CD4-positive, alpha-beta memory T cell (primary cell): ENCODE results near the gene ZNF341. TPM values are rescaled to one million over a fixed set of nuclear protein-coding genes. Genes with fewer than 3 reads are reported as not detected.

Experiments used
- CTCF ChIA-PET: fragments of 350-600 bp; sonication (Branson Sonifier 250); formaldehyde crosslinking; loops from one replicate; lab custom pipeline; 2021; ENCODE audit warnings: inconsistent platforms; ENCODE audit not compliant: partially characterized antibody; lab: Charles Lee
- POLR2A ChIA-PET: fragments of 350-600 bp; sonication (Branson Sonifier 250); formaldehyde crosslinking; loops from one replicate; lab custom pipeline; 2021; ENCODE audit not compliant: partially characterized antibody; lab: Charles Lee
- DNase-seq, 5 donors: peaks; one replicate each; pipeline versions ENCODE4 v3.0.0 to v3.0.0-alpha.2; 2020 to 2022; ENCODE audit warnings: mixed read lengths in 1 of 5
- H3K27ac ChIP-seq: one replicate; pipeline ENCODE4 v1.7.0; 2013; ENCODE audit warnings: low read depth, low read length
- H3K27me3 ChIP-seq: 2 replicates; pipeline ENCODE4 v1.7.0; 2013; ENCODE audit warnings: mild to moderate bottlenecking, low read length, moderate library complexity; ENCODE audit not compliant: insufficient read depth
- H3K36me3 ChIP-seq: 2 replicates; pipeline ENCODE4 v1.7.0; 2013; ENCODE audit warnings: mild to moderate bottlenecking, low read length, moderate library complexity; ENCODE audit not compliant: insufficient read depth
- H3K4me1 ChIP-seq: 2 replicates; pipeline ENCODE4 v1.7.0; 2013; ENCODE audit warnings: mild to moderate bottlenecking, low read length, moderate library complexity; ENCODE audit not compliant: insufficient read depth
- H3K4me3 ChIP-seq, 2 donors: one replicate each; pipeline ENCODE4 v1.7.0; 2013; ENCODE audit warnings: low read length in 2 of 2, mild to moderate bottlenecking in 1 of 2
- H3K9me3 ChIP-seq, 2 donors: one replicate each; pipeline ENCODE4 v1.7.0; 2013; ENCODE audit warnings: low read length in 2 of 2, control low read depth in 1 of 2; ENCODE audit not compliant: control insufficient read depth in 1 of 2
- H3K27ac Mint-ChIP-seq, 7 donors: one replicate each; pipeline ENCODE4 v1.8.0; 2020 to 2021; ENCODE audit warnings: mixed read lengths in 7 of 7, mild to moderate bottlenecking in 6 of 7, inconsistent platforms in 3 of 7, moderate library complexity in 3 of 7
- H3K27me3 Mint-ChIP-seq, 2 donors: one replicate each; pipeline ENCODE4 v1.8.0; 2020 to 2021; ENCODE audit warnings: mixed read lengths in 2 of 2
- H3K36me3 Mint-ChIP-seq, 2 donors: one replicate each; pipeline ENCODE4 v1.8.0; 2020 to 2021; ENCODE audit warnings: mixed read lengths in 2 of 2, inconsistent platforms in 1 of 2, mild to moderate bottlenecking in 1 of 2
- H3K4me1 Mint-ChIP-seq, 4 donors: one replicate each; pipeline ENCODE4 v1.8.0; 2020 to 2021; ENCODE audit warnings: mixed read lengths in 4 of 4, mild to moderate bottlenecking in 1 of 4
- H3K4me3 Mint-ChIP-seq, 8 donors: one replicate each; pipeline ENCODE4 v1.8.0; 2020 to 2021; ENCODE audit warnings: mixed read lengths in 8 of 8, mild to moderate bottlenecking in 7 of 8, moderate library complexity in 6 of 8, inconsistent platforms in 3 of 8
- H3K9me3 Mint-ChIP-seq, 8 donors: one replicate each; pipeline ENCODE4 v1.8.0; 2020 to 2021; ENCODE audit warnings: mixed read lengths in 8 of 8, mild to moderate bottlenecking in 5 of 8, inconsistent platforms in 3 of 8, moderate library complexity in 1 of 8
- intact Hi-C: fragments of 100-400 bp; cut with micrococcal nuclease; formaldehyde crosslinking; loops from one replicate; pipeline ENCODE4 v1.15.1; 2023
- polyA plus RNA-seq, 2 donors: library from polyadenylated mRNA; unstranded; fragments of 300-500 nt; fragmentation: Illumina TruSeq; gene quantifications; one replicate each; pipeline ENCODE4 v1.2.3, GENCODE V29; 2021
- total RNA-seq, 2 experiments: library from RNA; stranded (reverse); gene quantifications; one replicate each; pipeline ENCODE4 v1.2.3, GENCODE V29; 2021

Gene ZNF341
- total and polyA plus RNA-seq, 4 experiments from 2014 or later = 1.5 to 5.0 (median 3.6) TPM

GRCh38 chr20:33777816-33778215, 46.0 kb downstream of the ZNF341 start:
- Histone ChIP-seq H3K4me1 (peaks cover 11% of the 10 kb centered on the region), H3K4me3 (no peak overlapping the region), H3K9me3 (no peaks in the 10 kb centered on the region), H3K36me3 (no peaks in the 10 kb centered on the region), H3K27ac (no peak overlapping the region), H3K27me3 (no peaks in the 10 kb centered on the region)
- H3K4me1 Mint-ChIP-seq = peaks cover 6 to 19% (median 8%) of the 10 kb centered on the region in 4 donors
- peak overlapping the region in 1 of 8 donors; percentile 61 for H3K4me3 Mint-ChIP-seq
- peak overlapping the region in 2 of 7 donors; percentile 51 to 74 for H3K27ac Mint-ChIP-seq
- ChIA-PET CTCF (interaction anchor here (1.3 kb wide), 1 partner anchor 137 kb away, joined by 4 read pairs; no protein-coding TSS in a partner anchor), POLR2A (no interaction called here)
- H3K27me3 Mint-ChIP-seq = no peaks in the 10 kb centered on the region
- H3K9me3 Mint-ChIP-seq = no peaks in the 10 kb centered on the region
- peaks cover 12 to 13% of the 10 kb centered on the region in 2 donors for H3K36me3 Mint-ChIP-seq
- no peak for DNase-seq
- intact Hi-C loops = no loop called here

- Histone ChIP-seq H3K4me1 (peaks cover 13% of the 10 kb centered on the region), H3K9me3 (no peaks in the 10 kb centered on the region), H3K27ac (no peak overlapping the region), H3K4me3 (no peak overlapping the region), H3K36me3 (no peaks in the 10 kb centered on the region), H3K27me3 (no peaks in the 10 kb centered on the region)
- POLR2A ChIA-PET = no interaction called here
- no peak overlapping the region for H3K4me3 Mint-ChIP-seq
- H3K9me3 Mint-ChIP-seq = no peaks in the 10 kb centered on the region
- peak overlapping the region in 3 of 7 donors; percentile 1 to 72 (median 70) for H3K27ac Mint-ChIP-seq
- intact Hi-C loops = no loop called here
- no peaks in the 10 kb centered on the region for H3K27me3 Mint-ChIP-seq
- CTCF ChIA-PET = no interaction called here
- no peak for DNase-seq
- peaks cover 12 to 16% of the 10 kb centered on the region in 2 donors for H3K36me3 Mint-ChIP-seq
- H3K4me1 Mint-ChIP-seq = peaks cover 9 to 27% (median 13%) of the 10 kb centered on the region in 4 donors
These were observed 49.3 kb downstream of the ZNF341 start for GRCh38 chr20:33781133-33781532.

- ChIA-PET POLR2A (interaction anchor here (0.5 kb wide), 1 partner anchor 294 kb away, joined by 3 read pairs; no protein-coding TSS in a partner anchor), CTCF (interaction anchor here (1.3 kb wide), 1 partner anchor 10 kb away, joined by 5 read pairs; no protein-coding TSS in a partner anchor)
- intact Hi-C loops = no loop called here
- Histone ChIP-seq H3K4me1 (peaks cover 19% of the 10 kb centered on the region), H3K9me3 (no peaks in the 10 kb centered on the region), H3K36me3 (no peaks in the 10 kb centered on the region), H3K27ac (no peak overlapping the region), H3K4me3 (no peak overlapping the region), H3K27me3 (no peaks in the 10 kb centered on the region)
- Mint-ChIP-seq H3K36me3 (peaks cover 12 to 16% of the 10 kb centered on the region in 2 donors), H3K27me3 (no peaks in the 10 kb centered on the region), H3K27ac (peak overlapping the region in 3 of 7 donors; percentile 21 to 46 (median 29)), H3K9me3 (no peaks in the 10 kb centered on the region), H3K4me3 (no peak overlapping the region), H3K4me1 (peaks cover 12 to 31% (median 18%) of the 10 kb centered on the region in 4 donors)
- DNase-seq = no peak
These were observed 50.1 kb downstream of the ZNF341 start for GRCh38 chr20:33781945-33782344.

GRCh38 chr20:33783256-33783655, 51.5 kb downstream of the ZNF341 start:
- DNase-seq = no peak
- H3K9me3 ChIP-seq = no peaks in the 10 kb centered on the region
- H3K27me3 ChIP-seq = no peaks in the 10 kb centered on the region
- Mint-ChIP-seq H3K4me3 (no peak overlapping the region), H3K27me3 (no peaks in the 10 kb centered on the region), H3K4me1 (peaks cover 20 to 41% (median 24%) of the 10 kb centered on the region in 4 donors), H3K27ac (peak overlapping the region in 3 of 7 donors; percentile 36 to 42 (median 40)), H3K36me3 (peaks cover 12 to 16% of the 10 kb centered on the region in 2 donors), H3K9me3 (no peaks in the 10 kb centered on the region)
- H3K27ac ChIP-seq = no peak overlapping the region
- no peaks in the 10 kb centered on the region for H3K36me3 ChIP-seq
- CTCF ChIA-PET = no interaction called here
- POLR2A ChIA-PET = no interaction called here
- no peak overlapping the region for H3K4me3 ChIP-seq
- intact Hi-C loops = no loop called here
- H3K4me1 ChIP-seq = peaks cover 29% of the 10 kb centered on the region

- Mint-ChIP-seq H3K27ac (no peak overlapping the region), H3K4me3 (no peak overlapping the region), H3K9me3 (no peaks in the 10 kb centered on the region), H3K27me3 (no peaks in the 10 kb centered on the region), H3K36me3 (peaks cover 14 to 22% of the 10 kb centered on the region in 2 donors), H3K4me1 (peaks cover 19 to 41% (median 22%) of the 10 kb centered on the region in 4 donors)
- Histone ChIP-seq H3K27ac (no peak overlapping the region), H3K4me1 (peaks cover 25% of the 10 kb centered on the region), H3K4me3 (no peak overlapping the region), H3K36me3 (no peaks in the 10 kb centered on the region), H3K27me3 (no peaks in the 10 kb centered on the region), H3K9me3 (no peaks in the 10 kb centered on the region)
- POLR2A ChIA-PET = no interaction called here
- intact Hi-C loops = no loop called here
- no peak for DNase-seq
- CTCF ChIA-PET = no interaction called here
These were observed 52.0 kb downstream of the ZNF341 start for GRCh38 chr20:33783818-33784217.

- H3K27ac Mint-ChIP-seq = no peak overlapping the region
- H3K4me3 Mint-ChIP-seq = no peak overlapping the region
- H3K9me3 Mint-ChIP-seq = no peaks in the 10 kb centered on the region
- Histone ChIP-seq H3K27me3 (no peaks in the 10 kb centered on the region), H3K36me3 (no peaks in the 10 kb centered on the region), H3K27ac (no peak overlapping the region), H3K4me1 (peaks cover 21% of the 10 kb centered on the region), H3K9me3 (no peaks in the 10 kb centered on the region), H3K4me3 (no peak overlapping the region)
- H3K4me1 Mint-ChIP-seq = peaks cover 15 to 37% (median 21%) of the 10 kb centered on the region in 4 donors
- ChIA-PET POLR2A (no interaction called here), CTCF (no interaction called here)
- DNase-seq = no peak
- intact Hi-C loops = no loop called here
- peaks cover 14 to 22% of the 10 kb centered on the region in 2 donors for H3K36me3 Mint-ChIP-seq
- no peaks in the 10 kb centered on the region for H3K27me3 Mint-ChIP-seq
These were observed 52.4 kb downstream of the ZNF341 start for GRCh38 chr20:33784225-33784624.

GRCh38 chr20:33785503-33785902, 53.7 kb downstream of the ZNF341 start:
- no peaks in the 10 kb centered on the region for H3K9me3 ChIP-seq
- H3K27ac Mint-ChIP-seq = peak overlapping the region in 2 of 7 donors; percentile 43 to 60
- no peaks in the 10 kb centered on the region for H3K9me3 Mint-ChIP-seq
- intact Hi-C loops = no loop called here
- H3K27ac ChIP-seq = no peak overlapping the region
- peaks cover 18% of the 10 kb centered on the region for H3K4me1 ChIP-seq
- CTCF ChIA-PET = interaction anchor here (1.3 kb wide), 1 partner anchor 9 kb away, joined by 3 read pairs; no protein-coding TSS in a partner anchor
- H3K4me1 Mint-ChIP-seq = peaks cover 15 to 31% (median 18%) of the 10 kb centered on the region in 4 donors
- H3K4me3 Mint-ChIP-seq = peak overlapping the region in 5 of 8 donors; percentile 17 to 45 (median 31)
- no peak for DNase-seq
- no peaks in the 10 kb centered on the region for H3K36me3 ChIP-seq
- no peaks in the 10 kb centered on the region for H3K27me3 ChIP-seq
- H3K27me3 Mint-ChIP-seq = no peaks in the 10 kb centered on the region
- no peak overlapping the region for H3K4me3 ChIP-seq
- H3K36me3 Mint-ChIP-seq = peaks cover 16 to 24% of the 10 kb centered on the region in 2 donors
- POLR2A ChIA-PET = no interaction called here
